OCI-LY3 (cell line): ENCODE results near the gene IL22.

Experiments
- H2AFZ ChIP-seq: fragments of 200-600, 300-600 bp; shearing (Covaris generic); 2 replicates; pipeline ENCODE4 v1.6.0; 2014; ENCODE audit warnings: antibody characterized with exemption, low read depth, low read length
- H3K27ac ChIP-seq: fragments of 200-600, 300-600 bp; sonication (generic); 2 replicates; pipeline ENCODE4 v1.5.1; 2014; ENCODE audit warnings: mild to moderate bottlenecking, low read length, moderate library complexity, mixed read lengths
- H3K27me3 ChIP-seq: fragments of 200-600, 300-600 bp; sonication (generic); 2 replicates; pipeline ENCODE4 v1.6.1; 2014; ENCODE audit warnings: low read depth, low read length, mixed read lengths
- H3K36me3 ChIP-seq: fragments of 200-600, 300-600 bp; sonication (generic); replicated peaks from 2 replicates; pipeline ENCODE3; 2014; ENCODE audit warnings: low read depth, low read length, mixed read lengths
- H3K4me1 ChIP-seq: fragments of 300-600, 200-600 bp; sonication (generic); 2 replicates; pipeline ENCODE4 v1.6.1; 2014; ENCODE audit warnings: low read length, mixed read lengths
- H3K4me2 ChIP-seq: fragments of 200-600, 300-600 bp; sonication (generic); 2 replicates; pipeline ENCODE4 v1.6.1; 2014; ENCODE audit warnings: low read length, mixed read lengths
- H3K4me3 ChIP-seq: fragments of 300-600, 200-600 bp; sonication (generic); 2 replicates; pipeline ENCODE4 v1.5.1; 2014; ENCODE audit warnings: antibody characterized with exemption, mild to moderate bottlenecking, low read length, moderate library complexity
- H3K79me2 ChIP-seq: fragments of 300-600, 200-600 bp; shearing (Covaris generic); 2 replicates; pipeline ENCODE4 v1.6.1; 2014; ENCODE audit warnings: mild to moderate bottlenecking, low read length, mixed read lengths
- H3K9ac ChIP-seq: fragments of 300-600, 200-600 bp; shearing (Covaris generic); 2 replicates; pipeline ENCODE4 v1.6.0; 2014; ENCODE audit warnings: mild to moderate bottlenecking, low read length, moderate library complexity
- H3K9me3 ChIP-seq: fragments of 200-600, 300-600 bp; shearing (Covaris generic); 2 replicates; pipeline ENCODE4 v1.6.1; 2014; ENCODE audit warnings: low read length, mixed read lengths; ENCODE audit not compliant: insufficient read depth
- H4K20me1 ChIP-seq: fragments of 200-600, 300-600 bp; sonication (generic); 2 replicates; pipeline ENCODE4 v1.6.1; 2016; ENCODE audit warnings: low read length, mixed read lengths; ENCODE audit not compliant: insufficient read depth
- EZH2phosphoT487 ChIP-seq: fragments of 200-600 bp; shearing (Covaris generic); IDR thresholded peaks from 2 replicates; pipeline ENCODE4 v1.6.1; 2018; ENCODE audit warnings: antibody characterized with exemption, mixed run types, low read depth
- TF ChIP-seq, protein P1 (sequence below): fragments of 200-600, 300-600 bp; sonication (generic); IDR thresholded peaks from 2 replicates; pipeline ENCODE4 v1.5.1; 2014; ENCODE audit warnings: antibody characterized with exemption, low read length, low read depth

IL22 gene

DNA sequence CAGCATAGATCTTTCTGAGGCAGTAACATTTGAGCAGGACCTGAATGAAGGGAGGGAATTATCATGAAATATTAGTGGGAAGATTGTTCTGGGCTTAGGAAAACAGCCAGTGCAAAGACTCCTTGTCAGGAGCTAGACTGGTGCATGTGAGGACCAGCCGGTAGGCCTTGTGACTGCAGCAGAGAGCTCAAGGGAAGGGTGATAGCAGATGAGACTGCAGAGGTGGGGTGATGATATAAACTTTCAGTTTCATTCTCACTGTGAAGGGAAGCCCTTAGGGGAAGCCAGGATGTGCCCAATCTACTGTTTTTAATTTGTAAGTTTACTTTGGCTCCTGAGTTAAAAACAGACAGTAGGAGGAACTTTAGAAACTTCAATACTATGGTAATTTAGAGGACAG lies 12.4 kb downstream of the IL22 start:
- TF ChIP-seq, protein P1, sequence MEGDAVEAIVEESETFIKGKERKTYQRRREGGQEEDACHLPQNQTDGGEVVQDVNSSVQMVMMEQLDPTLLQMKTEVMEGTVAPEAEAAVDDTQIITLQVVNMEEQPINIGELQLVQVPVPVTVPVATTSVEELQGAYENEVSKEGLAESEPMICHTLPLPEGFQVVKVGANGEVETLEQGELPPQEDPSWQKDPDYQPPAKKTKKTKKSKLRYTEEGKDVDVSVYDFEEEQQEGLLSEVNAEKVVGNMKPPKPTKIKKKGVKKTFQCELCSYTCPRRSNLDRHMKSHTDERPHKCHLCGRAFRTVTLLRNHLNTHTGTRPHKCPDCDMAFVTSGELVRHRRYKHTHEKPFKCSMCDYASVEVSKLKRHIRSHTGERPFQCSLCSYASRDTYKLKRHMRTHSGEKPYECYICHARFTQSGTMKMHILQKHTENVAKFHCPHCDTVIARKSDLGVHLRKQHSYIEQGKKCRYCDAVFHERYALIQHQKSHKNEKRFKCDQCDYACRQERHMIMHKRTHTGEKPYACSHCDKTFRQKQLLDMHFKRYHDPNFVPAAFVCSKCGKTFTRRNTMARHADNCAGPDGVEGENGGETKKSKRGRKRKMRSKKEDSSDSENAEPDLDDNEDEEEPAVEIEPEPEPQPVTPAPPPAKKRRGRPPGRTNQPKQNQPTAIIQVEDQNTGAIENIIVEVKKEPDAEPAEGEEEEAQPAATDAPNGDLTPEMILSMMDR: no peak
- TF ChIP-seq EZH2phosphoT487: no peak
- no peaks in the 10 kb centered on the region for H4K20me1 ChIP-seq
- H3K27me3 ChIP-seq: no peaks in the 10 kb centered on the region
- H3K4me2 ChIP-seq: peak overlapping the region; percentile 68
- no peaks in the 10 kb centered on the region for H3K36me3 ChIP-seq
- H3K9me3 ChIP-seq: no peaks in the 10 kb centered on the region
- peak overlapping the region; percentile 30; the same call in 1 of the 2 replicates for H3K4me3 ChIP-seq
- peaks cover 50% of the 10 kb centered on the region for H3K4me1 ChIP-seq
- H2AFZ ChIP-seq: peak overlapping the region; percentile 39; the same call in 1 of the 2 replicates
- H3K27ac ChIP-seq: peak overlapping the region; percentile 50
- H3K79me2 ChIP-seq: no peaks in the 10 kb centered on the region
- no peak overlapping the region for H3K9ac ChIP-seq

DNA sequence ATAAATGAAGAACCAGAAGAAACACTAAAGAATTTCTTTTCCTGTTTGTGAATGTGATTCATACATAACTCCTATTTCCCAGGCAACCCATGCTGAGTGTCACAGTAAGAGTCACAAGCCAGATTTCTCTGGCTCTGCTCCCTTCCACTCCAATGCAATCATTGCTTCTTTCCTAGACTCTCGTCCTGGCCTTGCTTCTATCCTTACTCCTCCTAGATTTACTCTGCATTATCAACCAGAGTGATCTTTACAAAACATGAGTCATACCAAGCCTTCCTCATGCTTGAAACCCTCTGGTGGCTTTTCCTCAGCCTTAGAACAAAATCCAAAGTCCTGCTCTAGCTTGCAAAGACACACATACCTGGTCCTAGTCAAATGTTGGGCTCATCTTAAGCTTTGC lies 13.3 kb downstream of the IL22 start:
- Histone ChIP-seq H4K20me1 (no peaks in the 10 kb centered on the region), H3K79me2 (no peaks in the 10 kb centered on the region), H3K4me1 (peaks cover 50% of the 10 kb centered on the region), H3K36me3 (no peaks in the 10 kb centered on the region), H3K9me3 (no peaks in the 10 kb centered on the region), H3K4me3 (no peak overlapping the region), H3K4me2 (no peak overlapping the region), H2AFZ (no peak overlapping the region), H3K27me3 (no peaks in the 10 kb centered on the region), H3K9ac (no peak overlapping the region), H3K27ac (no peak overlapping the region)
- no peak for TF ChIP-seq EZH2phosphoT487
- TF ChIP-seq, protein P1: no peak

DNA sequence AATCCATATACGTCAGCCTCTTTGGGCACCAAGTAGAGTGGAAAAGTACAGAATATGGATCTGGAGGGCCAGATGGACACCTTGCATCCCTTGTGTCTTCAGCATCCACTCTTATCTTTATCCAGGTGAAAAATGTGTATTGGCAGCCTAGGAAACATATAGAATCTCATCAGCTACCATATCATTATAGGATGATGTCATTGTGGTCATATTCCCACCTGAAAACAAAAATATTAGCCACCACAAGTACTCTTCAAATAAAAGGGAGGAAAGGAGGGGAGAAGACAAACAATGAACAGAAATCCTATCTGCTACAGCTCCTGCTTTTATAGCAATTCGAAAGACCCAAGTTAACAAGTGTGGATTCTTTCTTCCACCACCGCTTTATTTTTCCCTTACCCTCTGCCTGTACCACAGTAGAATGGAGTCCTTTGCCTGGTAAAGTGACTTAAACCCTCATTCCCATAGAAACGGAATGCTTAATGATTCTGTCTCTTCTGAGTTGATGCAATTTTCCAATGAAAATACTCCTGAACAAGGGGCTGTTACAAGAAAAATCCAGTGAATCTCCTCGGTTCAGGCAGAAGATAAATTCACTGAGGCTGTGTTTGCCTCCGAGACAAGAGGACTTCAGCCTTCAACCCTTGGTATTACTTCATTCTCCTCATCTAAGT lies 14.0 kb downstream of the IL22 start:
- no peaks in the 10 kb centered on the region for H3K79me2 ChIP-seq
- H3K4me3 ChIP-seq: no peak overlapping the region
- no peaks in the 10 kb centered on the region for H3K36me3 ChIP-seq
- H3K9me3 ChIP-seq: no peaks in the 10 kb centered on the region
- peaks cover 50% of the 10 kb centered on the region for H3K4me1 ChIP-seq
- H4K20me1 ChIP-seq: no peaks in the 10 kb centered on the region
- no peak overlapping the region for H3K4me2 ChIP-seq
- H2AFZ ChIP-seq: no peak overlapping the region
- TF ChIP-seq, protein P1: no peak
- TF ChIP-seq EZH2phosphoT487: no peak
- H3K9ac ChIP-seq: no peak overlapping the region
- no peaks in the 10 kb centered on the region for H3K27me3 ChIP-seq
- H3K27ac ChIP-seq: no peak overlapping the region

DNA sequence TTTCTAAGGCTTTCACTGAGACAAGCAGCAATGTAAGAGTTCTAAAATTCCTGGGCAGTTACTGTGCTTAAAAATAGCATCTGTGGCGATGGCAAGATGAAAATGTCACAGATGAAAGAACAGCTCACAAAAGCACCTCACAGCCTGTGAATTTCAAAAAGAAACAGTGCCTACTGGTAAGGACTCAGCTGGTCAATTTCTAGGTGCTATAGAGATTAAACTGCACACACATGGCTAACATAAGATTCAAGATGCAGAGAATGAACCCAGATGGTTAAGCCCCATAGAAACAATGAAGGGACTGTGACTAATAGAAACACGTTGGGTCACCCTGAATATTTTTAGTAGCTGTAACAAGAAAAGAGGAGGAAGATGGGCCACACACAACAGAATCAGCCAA lies 15.8 kb downstream of the IL22 start:
- Histone ChIP-seq H3K4me1 (peaks cover 41% of the 10 kb centered on the region), H3K9ac (no peak overlapping the region), H2AFZ (peak overlapping the region; percentile 97; the same call in 1 of the 2 replicates), H4K20me1 (no peaks in the 10 kb centered on the region), H3K27me3 (no peaks in the 10 kb centered on the region), H3K36me3 (no peaks in the 10 kb centered on the region), H3K9me3 (no peaks in the 10 kb centered on the region), H3K4me2 (peak overlapping the region; percentile 91), H3K27ac (no peak overlapping the region), H3K79me2 (no peaks in the 10 kb centered on the region), H3K4me3 (no peak overlapping the region)
- no peak for TF ChIP-seq EZH2phosphoT487
- TF ChIP-seq, protein P1: no peak
